NCI-H1105 treated with DMSO at 0.1 percent for 48 hours (cell line): ENCODE results near the gene CCDC8.
"Not testable (repeated sequence)": the region's sequence is repeated elsewhere in the genome, so short reads cannot be mapped to it uniquely, and the experiment has no call there.

Experiments used
- DNase-seq: peaks from one replicate; lab custom pipeline; 2025; lab: John Stamatoyannopoulos, UW

The CCDC8 gene

GRCh38 chr19:46383171-46383815, 30.1 kb downstream of the CCDC8 start:
- no peak for DNase-seq

- DNase-seq: no peak
Observed at GRCh38 chr19:46381756-46382345, 31.5 kb downstream of the CCDC8 start.

- DNase-seq: no peak
Observed at GRCh38 chr19:46381346-46381745, 32.0 kb downstream of the CCDC8 start.

- DNase-seq: no peak
Observed at GRCh38 chr19:46380690-46381089, 32.7 kb downstream of the CCDC8 start.

GRCh38 chr19:46378268-46378667, 35.1 kb downstream of the CCDC8 start:
- peak; percentile 55 for DNase-seq

- DNase-seq: no peak
Observed at GRCh38 chr19:46376241-46377153, 36.9 kb downstream of the CCDC8 start.

GRCh38 chr19:46375476-46376067, 37.8 kb downstream of the CCDC8 start:
- DNase-seq: not testable (repeated sequence)

- DNase-seq: no peak
Observed at GRCh38 chr19:46374536-46375475, 38.6 kb downstream of the CCDC8 start.

GRCh38 chr19:46373491-46374359, 39.6 kb downstream of the CCDC8 start:
- peak; percentile 99 for DNase-seq

- no peak for DNase-seq
Observed at GRCh38 chr19:46372901-46373490, 40.4 kb downstream of the CCDC8 start.

GRCh38 chr19:46371371-46371901, 41.9 kb downstream of the CCDC8 start:
- no peak for DNase-seq

GRCh38 chr19:46369817-46370216, 43.5 kb downstream of the CCDC8 start:
- DNase-seq: no peak

- DNase-seq: no peak
Observed at GRCh38 chr19:46368116-46368515, 45.2 kb downstream of the CCDC8 start.

GRCh38 chr19:46367426-46367825, 45.9 kb downstream of the CCDC8 start:
- DNase-seq: no peak

GRCh38 chr19:46366620-46367292, 46.6 kb downstream of the CCDC8 start:
- no peak for DNase-seq

GRCh38 chr19:46365561-46365960, 47.8 kb downstream of the CCDC8 start:
- no peak for DNase-seq

- DNase-seq: no peak
Observed at GRCh38 chr19:46364359-46364758, 49.0 kb downstream of the CCDC8 start.

GRCh38 chr19:46361915-46362314, 51.4 kb downstream of the CCDC8 start:
- DNase-seq: no peak
